Panc1 (cell line): ENCODE measurements around the gene DIS3L2. TPM values are rescaled to one million over a fixed set of nuclear protein-coding genes. Genes with fewer than 3 reads are reported as not detected.

Experiments used
- ATAC-seq: fragments of 200-7000 bp; cut with Tn5 transposase; 2 replicates; pipeline ENCODE4 v1.9.1; 2020; ENCODE audit warnings: mild to moderate bottlenecking, moderate library complexity
- BruUV-seq: library from RNA; stranded (reverse); fragments of 400-500 nt; replicated peaks from 2 replicates; lab custom pipeline; 2021; lab: Mats Ljungman, UMichigan
- CTCF ChIA-PET: fragments of 300-600 bp; sonication (Branson Sonifier 250); formaldehyde crosslinking; loops from one replicate; lab custom pipeline; 2022; ENCODE audit warnings: antibody characterized with exemption; lab: Charles Lee
- POLR2A ChIA-PET: fragments of 300-600 bp; sonication (Branson Sonifier 250); formaldehyde crosslinking; loops from one replicate; lab custom pipeline; 2022; ENCODE audit warnings: antibody characterized with exemption; lab: Charles Lee
- DNase-seq: peaks from one replicate; pipeline ENCODE4 v3.0.0-alpha.2; 2010; ENCODE audit warnings: low read depth, low spot score
- H3K27ac ChIP-seq: 2 replicates; pipeline ENCODE4 v1.5.1; 2011; ENCODE audit warnings: mild to moderate bottlenecking, low read length, inconsistent platforms
- H3K27me3 ChIP-seq: fragments of 200-500 bp; sonication (Bioruptor generic); 2 replicates; pipeline ENCODE4 v1.6.0; 2014; ENCODE audit warnings: low read length, inconsistent platforms; ENCODE audit not compliant: control insufficient read depth, insufficient read depth
- H3K36me3 ChIP-seq: fragments of 200-500 bp; sonication (Bioruptor generic); 2 replicates; pipeline ENCODE4 v1.5.1; 2014; ENCODE audit warnings: inconsistent platforms, mild to moderate bottlenecking, low read length, moderate library complexity; ENCODE audit not compliant: control insufficient read depth, insufficient read depth
- H3K4me1 ChIP-seq: 2 replicates; pipeline ENCODE4 v1.5.1; 2011; ENCODE audit warnings: inconsistent platforms, mild to moderate bottlenecking, low read length, moderate library complexity; ENCODE audit not compliant: control insufficient read depth, insufficient read depth
- H3K4me3 ChIP-seq, 2 experiments: 2 replicates each; pipeline ENCODE4 v1.5.1; 2011 to 2012; ENCODE audit warnings: low read depth in 2 of 2, low read length in 2 of 2, mild to moderate bottlenecking in 2 of 2, inconsistent platforms in 1 of 2, moderate library complexity in 1 of 2
- H3K9me3 ChIP-seq: fragments of 200-500 bp; sonication (Bioruptor generic); 2 replicates; pipeline ENCODE4 v1.5.1; 2014; ENCODE audit warnings: low read depth, mild to moderate bottlenecking, inconsistent platforms, low read length, moderate library complexity; ENCODE audit not compliant: control insufficient read depth, insufficient read depth
- POLR2AphosphoS5 ChIP-seq: IDR thresholded peaks from 2 replicates; pipeline ENCODE4 v1.6.1; 2012; ENCODE audit warnings: mild to moderate bottlenecking, low read depth, low read length, moderate library complexity
- SIN3A ChIP-seq: IDR thresholded peaks from 2 replicates; pipeline ENCODE4 v1.6.1; 2012; ENCODE audit warnings: low read depth, mild to moderate bottlenecking, low read length, moderate library complexity, borderline replicate concordance; ENCODE audit not compliant: insufficient read depth
- TCF7L2 ChIP-seq: IDR thresholded peaks from 2 replicates; pipeline ENCODE4 v1.6.1; 2011; ENCODE audit warnings: mild to moderate bottlenecking, low read depth, low read length, inconsistent platforms
- in situ Hi-C: cut with HindIII; loops from 2 replicates; pipeline ENCODE4 v1.10.0; 2016; ENCODE audit warnings: low sequenced_read_pairs, low pct_unique_long_range_greater_than_20kb
- intact Hi-C: fragments of 100-400 bp; cut with micrococcal nuclease; formaldehyde crosslinking; loops from one replicate; pipeline ENCODE4 v1.10.0; 2022; ENCODE audit not compliant: unreplicated experiment
- total RNA-seq: library from RNA; stranded (reverse); gene quantifications from one replicate; pipeline ENCODE4 v1.2.1, GENCODE V29; 2021; ENCODE audit not compliant: unreplicated experiment
- TF ChIP-seq, protein P1 (sequence below), 2 experiments: IDR thresholded peaks; 2 replicates each; pipeline ENCODE4 v1.6.1; 2011 to 2012; ENCODE audit warnings: low read depth in 2 of 2, control low read depth in 1 of 2, low read length in 1 of 2, mild to moderate bottlenecking in 1 of 2, moderate library complexity in 1 of 2; ENCODE audit not compliant: insufficient read depth in 1 of 2
- TF ChIP-seq, protein P2 (sequence below): fragments of 450-650 bp; IDR thresholded peaks from 2 replicates; pipeline ENCODE4 v1.5.1; 2017; ENCODE audit warnings: mild to moderate bottlenecking

DIS3L2 gene
- total RNA-seq, 1 experiment from 2014 or later: 28.1 TPM

DNA sequence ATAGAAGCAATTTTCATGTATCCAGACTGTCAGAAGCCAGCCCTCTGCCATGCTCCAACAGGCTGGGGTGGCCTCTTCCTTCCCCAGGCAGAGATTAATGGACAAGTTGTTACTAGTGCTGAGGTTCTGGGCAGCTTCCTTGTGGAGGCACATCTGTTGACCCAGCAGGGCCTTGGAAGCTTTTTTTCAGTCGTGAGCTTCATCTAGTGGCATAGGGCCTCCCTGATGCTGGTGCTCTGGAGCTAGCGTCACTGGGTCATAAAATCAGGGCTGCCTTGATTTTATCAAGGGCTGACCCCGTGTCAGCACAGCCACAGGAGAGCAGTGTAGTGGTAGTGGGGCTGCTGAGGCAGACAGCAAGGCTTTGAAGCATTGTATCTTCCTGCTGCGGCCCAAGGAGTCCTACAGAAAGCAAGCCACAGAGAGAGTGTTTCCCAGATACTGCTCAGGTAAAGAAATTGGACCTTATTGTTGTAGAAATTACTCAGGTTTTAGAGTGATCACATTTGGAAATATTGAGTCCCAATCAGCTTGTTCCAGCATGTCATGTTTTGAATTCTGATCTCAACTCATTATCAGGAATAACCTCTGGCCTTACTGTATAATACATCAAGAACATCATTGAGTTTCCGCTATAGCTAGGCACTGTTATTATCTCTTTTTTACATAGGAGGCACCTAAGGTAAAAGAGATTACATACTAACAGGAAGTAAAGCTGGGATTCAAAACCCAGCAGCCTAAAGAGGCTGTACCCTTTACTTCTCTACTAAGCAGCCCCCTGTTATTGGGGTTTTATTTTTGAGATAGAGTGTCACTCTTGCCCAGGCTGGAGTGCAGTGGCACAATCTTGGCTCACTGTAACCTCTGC is 324.7 kb downstream of the DIS3L2 start:
- Histone ChIP-seq H3K4me3 (no peak overlapping the region), H3K27me3 (no peaks in the 10 kb centered on the region), H3K4me1 (no peaks in the 10 kb centered on the region), H3K27ac (no peak overlapping the region), H3K9me3 (no peaks in the 10 kb centered on the region), H3K36me3 (no peaks in the 10 kb centered on the region)
- intact Hi-C loops (no loop called here), in situ Hi-C loops (no loop called here)
- no TSS peak for BruUV-seq
- DNase-seq: no peak
- TF ChIP-seq TCF7L2 (no peak), SIN3A (no peak), POLR2AphosphoS5 (no peak)
- TF ChIP-seq, protein P1, sequence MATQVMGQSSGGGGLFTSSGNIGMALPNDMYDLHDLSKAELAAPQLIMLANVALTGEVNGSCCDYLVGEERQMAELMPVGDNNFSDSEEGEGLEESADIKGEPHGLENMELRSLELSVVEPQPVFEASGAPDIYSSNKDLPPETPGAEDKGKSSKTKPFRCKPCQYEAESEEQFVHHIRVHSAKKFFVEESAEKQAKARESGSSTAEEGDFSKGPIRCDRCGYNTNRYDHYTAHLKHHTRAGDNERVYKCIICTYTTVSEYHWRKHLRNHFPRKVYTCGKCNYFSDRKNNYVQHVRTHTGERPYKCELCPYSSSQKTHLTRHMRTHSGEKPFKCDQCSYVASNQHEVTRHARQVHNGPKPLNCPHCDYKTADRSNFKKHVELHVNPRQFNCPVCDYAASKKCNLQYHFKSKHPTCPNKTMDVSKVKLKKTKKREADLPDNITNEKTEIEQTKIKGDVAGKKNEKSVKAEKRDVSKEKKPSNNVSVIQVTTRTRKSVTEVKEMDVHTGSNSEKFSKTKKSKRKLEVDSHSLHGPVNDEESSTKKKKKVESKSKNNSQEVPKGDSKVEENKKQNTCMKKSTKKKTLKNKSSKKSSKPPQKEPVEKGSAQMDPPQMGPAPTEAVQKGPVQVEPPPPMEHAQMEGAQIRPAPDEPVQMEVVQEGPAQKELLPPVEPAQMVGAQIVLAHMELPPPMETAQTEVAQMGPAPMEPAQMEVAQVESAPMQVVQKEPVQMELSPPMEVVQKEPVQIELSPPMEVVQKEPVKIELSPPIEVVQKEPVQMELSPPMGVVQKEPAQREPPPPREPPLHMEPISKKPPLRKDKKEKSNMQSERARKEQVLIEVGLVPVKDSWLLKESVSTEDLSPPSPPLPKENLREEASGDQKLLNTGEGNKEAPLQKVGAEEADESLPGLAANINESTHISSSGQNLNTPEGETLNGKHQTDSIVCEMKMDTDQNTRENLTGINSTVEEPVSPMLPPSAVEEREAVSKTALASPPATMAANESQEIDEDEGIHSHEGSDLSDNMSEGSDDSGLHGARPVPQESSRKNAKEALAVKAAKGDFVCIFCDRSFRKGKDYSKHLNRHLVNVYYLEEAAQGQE (IDR thresholded peaks at IDR 0.05; ENCODE audit: insufficient read depth in 1 of 2, low read depth in 2 of 2, low read length in 1 of 2): no peak
- TF ChIP-seq, protein P2, sequence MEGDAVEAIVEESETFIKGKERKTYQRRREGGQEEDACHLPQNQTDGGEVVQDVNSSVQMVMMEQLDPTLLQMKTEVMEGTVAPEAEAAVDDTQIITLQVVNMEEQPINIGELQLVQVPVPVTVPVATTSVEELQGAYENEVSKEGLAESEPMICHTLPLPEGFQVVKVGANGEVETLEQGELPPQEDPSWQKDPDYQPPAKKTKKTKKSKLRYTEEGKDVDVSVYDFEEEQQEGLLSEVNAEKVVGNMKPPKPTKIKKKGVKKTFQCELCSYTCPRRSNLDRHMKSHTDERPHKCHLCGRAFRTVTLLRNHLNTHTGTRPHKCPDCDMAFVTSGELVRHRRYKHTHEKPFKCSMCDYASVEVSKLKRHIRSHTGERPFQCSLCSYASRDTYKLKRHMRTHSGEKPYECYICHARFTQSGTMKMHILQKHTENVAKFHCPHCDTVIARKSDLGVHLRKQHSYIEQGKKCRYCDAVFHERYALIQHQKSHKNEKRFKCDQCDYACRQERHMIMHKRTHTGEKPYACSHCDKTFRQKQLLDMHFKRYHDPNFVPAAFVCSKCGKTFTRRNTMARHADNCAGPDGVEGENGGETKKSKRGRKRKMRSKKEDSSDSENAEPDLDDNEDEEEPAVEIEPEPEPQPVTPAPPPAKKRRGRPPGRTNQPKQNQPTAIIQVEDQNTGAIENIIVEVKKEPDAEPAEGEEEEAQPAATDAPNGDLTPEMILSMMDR: no peak
- ChIA-PET CTCF (no interaction called here), POLR2A (interaction anchor here (0.6 kb wide), 1 partner anchor 77 kb away, joined by 6 read pairs; no protein-coding TSS in a partner anchor)
- ATAC-seq: no peak

DNA sequence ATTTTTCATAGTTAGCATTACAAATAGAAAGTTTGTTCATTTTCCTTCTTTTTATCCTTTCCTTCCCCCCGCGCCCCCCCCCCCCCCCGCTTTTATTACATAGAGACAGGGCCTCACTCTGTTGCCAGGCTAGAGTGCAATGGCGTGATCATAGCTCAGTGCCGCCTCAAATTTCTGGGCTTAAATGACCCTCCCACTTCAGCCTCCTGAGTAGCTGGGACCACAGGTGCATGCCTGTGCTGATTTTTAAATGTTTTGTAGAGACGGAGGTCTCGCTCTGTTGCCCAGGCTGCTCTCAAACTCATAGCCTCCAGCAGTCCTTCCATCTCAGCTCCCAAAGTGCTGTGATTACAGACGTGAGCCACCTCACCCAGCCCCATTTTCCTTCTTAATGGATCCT is 325.8 kb downstream of the DIS3L2 start:
- DNase-seq: no peak
- BruUV-seq: no TSS peak

More for the DNA sequence above, 325.8 kb downstream of the DIS3L2 start:
- Histone ChIP-seq H3K36me3 (no peaks in the 10 kb centered on the region), H3K9me3 (no peaks in the 10 kb centered on the region), H3K4me1 (no peaks in the 10 kb centered on the region; the same call in 1 of the 2 replicates), H3K27ac (no peak overlapping the region), H3K4me3 (no peak overlapping the region), H3K27me3 (no peaks in the 10 kb centered on the region)
- intact Hi-C loops: no loop called here
- TF ChIP-seq, protein P1 (IDR thresholded peaks at IDR 0.05; ENCODE audit: insufficient read depth in 1 of 2, low read depth in 2 of 2, low read length in 1 of 2): no peak
- TF ChIP-seq SIN3A: no peak
- no peak for TF ChIP-seq POLR2AphosphoS5
- TF ChIP-seq TCF7L2: no peak
- TF ChIP-seq, protein P2: no peak
- no peak for ATAC-seq
- in situ Hi-C loops: no loop called here
- POLR2A ChIA-PET: interaction anchor here (0.6 kb wide), 1 partner anchor 76 kb away, joined by 6 read pairs; no protein-coding TSS in a partner anchor
- CTCF ChIA-PET: no interaction called here
